Sigmoid colon (tissue), 7 donors: ENCODE measurements around the gene FLRT1. TPM values are rescaled to one million over a fixed set of nuclear protein-coding genes. Genes with fewer than 3 reads are reported as not detected.

ENCODE experiments used
- DNase-seq: peaks from one replicate; pipeline ENCODE4 v3.0.0-alpha.2; 2019
- H3K27ac ChIP-seq, 4 donors: fragments of 200-600 bp; sonication (generic); one replicate each; pipeline ENCODE4 v1.5.1; 2016 to 2019; ENCODE audit warnings: mild to moderate bottlenecking in 1 of 4
- H3K27me3 ChIP-seq, 3 donors: fragments of 200-600 bp; sonication (generic); one replicate each; pipeline ENCODE4 v1.5.1; 2019; ENCODE audit warnings: mild to moderate bottlenecking in 1 of 3
- H3K36me3 ChIP-seq, 4 donors: fragments of 200-600 bp; sonication (generic); one replicate each; pipeline ENCODE4 v1.5.1; 2016 to 2019
- H3K4me1 ChIP-seq, 4 donors: fragments of 200-600 bp; sonication (generic); one replicate each; pipeline ENCODE4 v1.5.1; 2017 to 2019
- H3K4me3 ChIP-seq, 4 donors: fragments of 200-600 bp; sonication (generic); one replicate each; pipeline ENCODE4 v1.5.1; 2017 to 2019; ENCODE audit warnings: mild to moderate bottlenecking in 2 of 4, moderate library complexity in 1 of 4
- H3K9me3 ChIP-seq, 4 donors: fragments of 200-600 bp in 3 of 4; sonication (generic) in 3 of 4; one replicate each; pipeline versions ENCODE4 v1.5.1 to v1.6.1; 2013 to 2019
- CTCF ChIP-seq, 4 experiments: fragments of 450-650 bp in 3 of 4; fragments of 200-600 bp in 1 of 4; IDR thresholded peaks; one replicate each; pipeline ENCODE4 v1.5.1; 2016 to 2019; ENCODE audit warnings: antibody characterized with exemption in 4 of 4, mild to moderate bottlenecking in 3 of 4, moderate library complexity in 2 of 4
- EP300 ChIP-seq, 4 donors: sonication (generic); formaldehyde crosslinking; IDR thresholded peaks; one replicate each; pipeline ENCODE4 v1.6.1; 2017; ENCODE audit warnings: antibody characterized with exemption in 4 of 4
- POLR2A ChIP-seq, 2 donors: fragments of 450-650 bp; IDR thresholded peaks; one replicate each; pipeline ENCODE4 v1.6.1; 2016; ENCODE audit warnings: antibody characterized with exemption in 2 of 2, mild to moderate bottlenecking in 2 of 2, moderate library complexity in 2 of 2
- POLR2AphosphoS5 ChIP-seq, 4 donors: sonication (generic); formaldehyde crosslinking; IDR thresholded peaks; one replicate each; pipeline ENCODE4 v1.6.1; 2017; ENCODE audit warnings: antibody characterized with exemption in 4 of 4
- WGBS, 2 donors: extraction: QIAGEN DNeasy Blood & Tissue Kit; methylation state at CpG; one replicate each; pipeline ENCODE4 v1.1.7; 2013; 5-methylcytosine and 5-hydroxymethylcytosine counted together
- intact Hi-C: fragments of 100-400 bp; cut with DNase I; formaldehyde crosslinking; loops from one replicate; pipeline ENCODE4 v1.15.1; 2023
- polyA plus RNA-seq, 3 donors: library from polyadenylated mRNA; stranded (reverse); fragments of 200-250 nt; gene quantifications; one replicate each; pipeline ENCODE4 v1.2.3, GENCODE V29; 2013
- total RNA-seq, 4 donors: library from RNA; depleted of rRNA; stranded (reverse); fragments of >200 nt; gene quantifications; one replicate each; pipeline ENCODE4 v1.1.0, GENCODE V29; 2016
- donor health status: healthy with polysubstance abuse.
- donor health status: Bipolar disorder and iron deficiency.
- donor health status: healthy.

The FLRT1 gene
- total and polyA plus RNA-seq, 7 donors: 0.66 to 6.9 (median 2.9) TPM; not detected in 2

- no peaks in the 10 kb centered on the region for H3K36me3 ChIP-seq
- no peaks in the 10 kb centered on the region for H3K27me3 ChIP-seq
- TF ChIP-seq POLR2AphosphoS5 (IDR thresholded peaks at IDR 0.05): no peak
- TF ChIP-seq CTCF (IDR thresholded peaks at IDR 0.05): peak; percentile 23 to 54 (median 43)
- WGBS, 2 donors: 62 to 71% methylated on average over 20 of the region's 20 CpGs
- H3K4me3 ChIP-seq: no peak overlapping the region
- no peak for DNase-seq
- intact Hi-C loops: no loop called here
- H3K27ac ChIP-seq: peak overlapping the region in 2 of 4 donors; percentile 26 to 28
- H3K9me3 ChIP-seq: no peaks in the 10 kb centered on the region
- peaks cover 0 to 37% (median 12%) of the 10 kb centered on the region in 4 donors for H3K4me1 ChIP-seq
These were observed 5.1 kb downstream of the FLRT1 start for GRCh38 chr11:64040684-64041322.

GRCh38 chr11:64041846-64042245 lies 6.1 kb downstream of the FLRT1 start:
- WGBS, 2 donors: 87 to 92% methylated on average over 9 of the region's 9 CpGs
- intact Hi-C loops: no loop called here
- no peaks in the 10 kb centered on the region for H3K36me3 ChIP-seq

GRCh38 chr11:64042301-64042700 lies 6.6 kb downstream of the FLRT1 start:
- no peak for TF ChIP-seq POLR2AphosphoS5 (IDR thresholded peaks at IDR 0.05)
- no peak overlapping the region for H3K4me3 ChIP-seq
- DNase-seq: no peak
- no peaks in the 10 kb centered on the region for H3K9me3 ChIP-seq
- no peaks in the 10 kb centered on the region for H3K27me3 ChIP-seq
- 81 to 83% methylated on average over 4 of the region's 4 CpGs for WGBS, 2 donors
- intact Hi-C loops: no loop called here
- H3K36me3 ChIP-seq: no peaks in the 10 kb centered on the region
- peaks cover 0 to 23% (median 0%) of the 10 kb centered on the region in 4 donors for H3K4me1 ChIP-seq
- no peak overlapping the region for H3K27ac ChIP-seq

More at GRCh38 chr11:64041846-64042245, 6.1 kb downstream of the FLRT1 start:
- TF ChIP-seq CTCF (IDR thresholded peaks at IDR 0.05) (no peak), POLR2AphosphoS5 (IDR thresholded peaks at IDR 0.05) (no peak), POLR2A (IDR thresholded peaks at IDR 0.05) (no peak), EP300 (IDR thresholded peaks at IDR 0.05) (no peak)
- no peak for DNase-seq
- Histone ChIP-seq H3K4me3 (no peak overlapping the region), H3K27me3 (no peaks in the 10 kb centered on the region), H3K9me3 (no peaks in the 10 kb centered on the region), H3K4me1 (peaks cover 0 to 27% (median 2%) of the 10 kb centered on the region in 4 donors), H3K27ac (peak overlapping the region in 3 of 4 donors; percentile 23 to 28 (median 26))

DNA sequence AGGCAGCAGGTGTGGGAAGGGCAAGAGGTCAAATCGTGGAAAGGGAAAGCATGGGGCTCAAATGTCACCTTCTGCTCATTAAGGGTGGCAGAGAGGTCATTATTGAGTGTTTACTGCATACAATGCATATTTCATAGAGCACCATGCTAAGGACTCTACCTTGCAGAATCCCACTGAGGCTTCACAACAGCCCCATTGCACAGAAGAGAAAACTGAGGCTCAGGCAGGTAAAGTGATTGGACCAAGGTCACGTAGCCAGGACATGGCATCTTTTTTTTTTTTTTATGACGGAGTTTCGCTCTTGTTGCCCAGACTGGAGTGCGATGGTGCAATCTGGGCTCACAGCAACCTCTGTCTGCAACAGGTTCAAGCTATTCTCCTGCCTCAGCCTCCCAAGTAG lies 7.8 kb downstream of the FLRT1 start:
- intact Hi-C loops: no loop called here
- H3K36me3 ChIP-seq: no peaks in the 10 kb centered on the region
- H3K9me3 ChIP-seq: no peaks in the 10 kb centered on the region
- peaks cover 0 to 21% (median 0%) of the 10 kb centered on the region in 4 donors for H3K4me1 ChIP-seq
- WGBS, 2 donors: 87 to 88% methylated on average over 5 of the region's 5 CpGs
- H3K27ac ChIP-seq: no peak overlapping the region
- no peak for DNase-seq
- H3K27me3 ChIP-seq: no peaks in the 10 kb centered on the region
- no peak for TF ChIP-seq POLR2A (IDR thresholded peaks at IDR 0.05)
- no peak for TF ChIP-seq POLR2AphosphoS5 (IDR thresholded peaks at IDR 0.05)
- no peak for TF ChIP-seq EP300 (IDR thresholded peaks at IDR 0.05)
- TF ChIP-seq CTCF (IDR thresholded peaks at IDR 0.05): no peak
- H3K4me3 ChIP-seq: no peak overlapping the region

- no peaks in the 10 kb centered on the region for H3K27me3 ChIP-seq
- intact Hi-C loops: no loop called here
- WGBS, 2 donors: 81 to 87% methylated on average over 18 of the region's 18 CpGs
- no peak for TF ChIP-seq POLR2AphosphoS5 (IDR thresholded peaks at IDR 0.05)
- TF ChIP-seq EP300 (IDR thresholded peaks at IDR 0.05): no peak
- no peak for TF ChIP-seq POLR2A (IDR thresholded peaks at IDR 0.05)
- TF ChIP-seq CTCF (IDR thresholded peaks at IDR 0.05): no peak
- no peak overlapping the region for H3K4me3 ChIP-seq
- peak; percentile 79 for DNase-seq
- no peaks in the 10 kb centered on the region for H3K9me3 ChIP-seq
- H3K36me3 ChIP-seq: no peaks in the 10 kb centered on the region
- peaks cover 0 to 21% (median 0%) of the 10 kb centered on the region in 4 donors for H3K4me1 ChIP-seq
- peak overlapping the region in 3 of 4 donors; percentile 51 to 60 (median 57) for H3K27ac ChIP-seq
These were observed 9.1 kb downstream of the FLRT1 start for GRCh38 chr11:64044730-64045393.
